B cell (primary cell): ENCODE data around the gene ZSWIM3.

Experiments
- EZH2 ChIP-seq: IDR thresholded peaks from 2 replicates; pipeline ENCODE4 v1.6.1; 2012; ENCODE audit warnings: borderline replicate concordance, low read depth, mild to moderate bottlenecking, moderate library complexity, low read length; ENCODE audit not compliant: insufficient read depth, poor library complexity, severe bottlenecking
- TF ChIP-seq, protein P1 (sequence below): fragments of 200-600 bp; IDR thresholded peaks from one replicate; pipeline ENCODE4 v1.8.0; 2022; ENCODE audit warnings: antibody characterized with exemption, mild to moderate bottlenecking

DNA sequence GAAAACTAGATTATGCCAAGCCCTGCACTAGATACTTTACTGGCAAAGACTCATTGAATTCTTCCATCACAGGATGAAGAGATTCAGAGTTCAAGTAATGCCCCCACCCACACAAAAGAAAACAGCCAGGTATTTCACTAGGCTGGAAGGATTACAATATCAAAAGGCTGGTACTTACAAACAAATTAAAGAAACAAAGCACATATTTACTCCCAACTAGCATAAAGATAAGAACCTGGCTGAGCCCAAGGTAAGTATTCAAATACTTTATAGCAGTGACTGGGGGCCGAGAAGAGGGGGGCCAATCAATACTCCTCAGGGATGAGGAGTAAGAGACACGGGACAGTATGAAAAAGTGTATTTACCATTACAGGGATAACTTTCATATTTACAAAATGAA, 3.9 kb upstream of the ZSWIM3 start:
- TF ChIP-seq, protein P1, sequence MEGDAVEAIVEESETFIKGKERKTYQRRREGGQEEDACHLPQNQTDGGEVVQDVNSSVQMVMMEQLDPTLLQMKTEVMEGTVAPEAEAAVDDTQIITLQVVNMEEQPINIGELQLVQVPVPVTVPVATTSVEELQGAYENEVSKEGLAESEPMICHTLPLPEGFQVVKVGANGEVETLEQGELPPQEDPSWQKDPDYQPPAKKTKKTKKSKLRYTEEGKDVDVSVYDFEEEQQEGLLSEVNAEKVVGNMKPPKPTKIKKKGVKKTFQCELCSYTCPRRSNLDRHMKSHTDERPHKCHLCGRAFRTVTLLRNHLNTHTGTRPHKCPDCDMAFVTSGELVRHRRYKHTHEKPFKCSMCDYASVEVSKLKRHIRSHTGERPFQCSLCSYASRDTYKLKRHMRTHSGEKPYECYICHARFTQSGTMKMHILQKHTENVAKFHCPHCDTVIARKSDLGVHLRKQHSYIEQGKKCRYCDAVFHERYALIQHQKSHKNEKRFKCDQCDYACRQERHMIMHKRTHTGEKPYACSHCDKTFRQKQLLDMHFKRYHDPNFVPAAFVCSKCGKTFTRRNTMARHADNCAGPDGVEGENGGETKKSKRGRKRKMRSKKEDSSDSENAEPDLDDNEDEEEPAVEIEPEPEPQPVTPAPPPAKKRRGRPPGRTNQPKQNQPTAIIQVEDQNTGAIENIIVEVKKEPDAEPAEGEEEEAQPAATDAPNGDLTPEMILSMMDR, result no peak
- no peak for TF ChIP-seq EZH2
